Right renal pelvis (tissue), 4 donors: Measurements from ENCODE around the gene GRIK4. TPM values are rescaled to one million over a fixed set of nuclear protein-coding genes. Genes with fewer than 3 reads are reported as not detected.

ENCODE experiments used
- DNase-seq, 4 donors: peaks; one replicate each; pipeline ENCODE4 v3.0.0-alpha.2; 2013; ENCODE audit warnings: low read depth in 4 of 4, low spot score in 3 of 4, missing footprints in 1 of 4
- polyA plus RNA-seq, 4 donors: library from polyadenylated mRNA; unstranded; fragments of 120-200 nt; gene quantifications; one replicate each; pipeline ENCODE4 v1.2.1, GENCODE V29; 2013; ENCODE audit not compliant: insufficient read length in 4 of 4

Gene GRIK4
- polyA plus RNA-seq, 4 donors = 0.96 to 1.4 (median 1.2) TPM

- no peak for DNase-seq
These were observed 13.1 kb downstream of the GRIK4 start for GRCh38 chr11:120524536-120525085.

GRCh38 chr11:120525261-120526171, 14.0 kb downstream of the GRIK4 start:
- DNase-seq = no peak

DNA sequence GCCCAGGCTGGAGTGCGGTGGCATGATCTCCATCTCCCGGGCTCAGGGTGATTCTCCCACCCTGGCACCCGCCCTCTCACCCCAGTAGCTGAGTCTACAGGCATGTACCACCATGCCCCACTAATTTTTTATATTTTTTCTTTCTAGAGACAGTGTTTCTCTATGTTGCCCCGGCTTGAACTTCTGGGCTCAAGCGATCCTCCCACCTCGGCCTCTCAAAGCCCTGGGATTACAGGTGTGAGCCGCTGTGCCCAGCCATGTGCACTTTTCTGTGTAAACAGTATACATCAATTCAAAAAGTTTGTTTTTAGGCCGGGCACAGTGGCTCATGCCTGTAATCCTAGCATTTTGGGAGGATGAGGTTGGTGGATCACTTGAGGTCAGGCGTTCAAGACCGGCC, 14.7 kb downstream of the GRIK4 start:
- DNase-seq = no peak

DNA sequence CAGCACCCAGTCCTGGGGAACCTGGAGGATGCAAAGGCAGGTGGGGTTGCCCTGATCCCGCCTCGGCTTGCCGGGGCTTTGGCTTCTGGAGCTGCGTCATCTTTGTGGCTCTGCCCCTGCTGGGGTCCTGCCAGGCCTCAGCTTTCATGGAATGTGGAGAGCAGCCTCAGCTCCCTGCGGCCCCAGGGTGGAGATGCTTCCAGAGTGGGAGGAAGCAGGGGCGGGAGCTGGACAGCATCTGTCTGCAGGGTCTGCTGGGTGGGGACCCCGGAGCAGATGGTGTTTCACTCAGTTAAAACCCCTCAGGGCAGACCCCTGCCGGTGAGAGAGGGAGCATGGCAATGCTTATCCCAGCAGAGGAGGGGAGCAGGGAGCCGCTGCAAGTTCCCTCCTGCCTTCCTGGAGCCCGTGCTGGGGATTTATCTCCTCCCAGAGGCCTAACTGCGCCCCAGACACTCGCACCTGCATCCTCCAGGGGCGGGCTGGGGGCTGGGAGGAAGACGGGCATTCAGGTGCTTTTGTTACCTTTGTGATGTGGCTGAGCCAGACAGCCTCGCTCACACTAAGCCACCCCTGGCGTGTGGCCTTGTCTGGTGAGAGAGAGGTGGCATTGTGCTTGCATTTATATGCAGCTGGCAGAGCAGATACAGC, 15.7 kb downstream of the GRIK4 start:
- DNase-seq = no peak

GRCh38 chr11:120528749-120529148, 17.2 kb downstream of the GRIK4 start:
- DNase-seq = no peak

DNA sequence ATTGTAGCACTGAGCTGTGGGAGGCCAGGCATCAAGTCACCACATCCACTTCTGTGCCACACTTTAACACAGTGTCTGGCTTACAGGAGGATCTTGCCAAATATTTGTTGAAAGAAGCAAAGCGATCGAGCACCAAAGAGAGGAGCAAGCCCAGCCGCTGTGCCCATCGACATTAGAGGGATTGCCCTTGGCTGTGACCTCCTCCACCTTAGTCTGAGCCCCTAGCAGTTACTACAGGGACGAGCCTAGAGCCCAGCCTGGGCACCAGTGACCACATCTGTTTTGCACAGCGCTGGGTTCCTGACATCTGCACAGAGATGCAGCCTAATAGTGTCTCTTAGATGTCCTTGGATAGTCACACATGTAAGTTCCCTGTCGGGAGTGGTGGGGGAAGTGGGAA, 17.7 kb downstream of the GRIK4 start:
- no peak for DNase-seq

- no peak for DNase-seq
These were observed 18.4 kb downstream of the GRIK4 start for GRCh38 chr11:120529911-120530310.

DNA sequence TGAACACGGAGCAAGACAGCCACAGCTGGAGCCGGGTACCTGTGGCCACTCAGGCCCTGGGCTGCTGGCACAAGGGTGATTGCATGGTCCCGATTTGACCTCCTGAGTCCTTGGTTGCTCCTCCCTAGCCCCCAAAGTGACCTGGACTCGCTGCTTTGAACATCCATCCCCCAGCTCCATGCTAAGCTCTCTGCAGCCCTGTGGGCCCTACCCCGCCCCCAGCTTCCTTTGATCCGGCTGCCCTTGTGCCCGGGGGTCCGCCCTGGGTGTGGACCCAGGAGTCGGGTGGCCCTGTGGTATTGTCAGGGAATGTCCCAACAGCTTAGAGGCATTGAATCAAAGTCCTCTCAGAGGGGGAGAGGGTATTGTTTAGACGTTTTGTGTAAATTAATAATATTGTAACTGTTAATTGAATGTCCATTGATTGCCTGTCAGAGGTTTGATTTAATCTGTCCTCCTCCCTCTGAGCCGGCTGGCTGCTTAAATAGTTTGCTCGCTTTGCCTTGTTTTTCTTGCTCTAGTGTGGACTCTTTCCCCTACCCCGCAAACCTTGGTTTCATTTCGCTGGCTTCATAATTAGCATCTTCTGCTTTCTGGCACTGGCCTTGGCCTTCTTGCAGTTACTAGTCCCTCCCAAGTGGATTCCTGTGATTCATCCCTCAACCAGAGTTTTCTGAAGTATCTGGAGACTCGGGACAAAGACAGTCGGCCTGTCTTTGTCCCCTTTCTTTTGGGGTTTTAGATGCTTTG, 20.7 kb downstream of the GRIK4 start:
- no peak for DNase-seq

GRCh38 chr11:120532832-120533196, 21.3 kb downstream of the GRIK4 start:
- no peak for DNase-seq

GRCh38 chr11:120536091-120536796, 24.7 kb downstream of the GRIK4 start:
- DNase-seq = no peak

DNA sequence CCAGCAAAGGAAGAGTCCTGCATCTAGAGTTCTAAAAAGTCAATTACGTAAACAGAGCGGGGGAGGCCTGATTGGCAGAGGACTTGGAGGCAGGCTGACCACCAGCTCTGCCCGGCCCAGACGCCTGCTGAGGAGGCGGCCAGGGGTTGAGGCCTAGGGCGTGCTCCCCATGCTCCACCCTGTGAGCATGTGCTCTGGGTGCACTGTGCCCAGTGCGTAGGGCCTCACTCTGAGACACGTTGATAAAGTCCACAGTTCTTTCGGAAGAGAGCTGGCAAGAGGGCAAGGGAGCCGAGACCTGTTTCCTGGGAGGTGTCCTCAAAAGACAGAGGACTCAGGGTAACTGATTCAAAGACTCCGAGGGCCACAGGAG, 25.2 kb downstream of the GRIK4 start:
- DNase-seq = no peak

DNA sequence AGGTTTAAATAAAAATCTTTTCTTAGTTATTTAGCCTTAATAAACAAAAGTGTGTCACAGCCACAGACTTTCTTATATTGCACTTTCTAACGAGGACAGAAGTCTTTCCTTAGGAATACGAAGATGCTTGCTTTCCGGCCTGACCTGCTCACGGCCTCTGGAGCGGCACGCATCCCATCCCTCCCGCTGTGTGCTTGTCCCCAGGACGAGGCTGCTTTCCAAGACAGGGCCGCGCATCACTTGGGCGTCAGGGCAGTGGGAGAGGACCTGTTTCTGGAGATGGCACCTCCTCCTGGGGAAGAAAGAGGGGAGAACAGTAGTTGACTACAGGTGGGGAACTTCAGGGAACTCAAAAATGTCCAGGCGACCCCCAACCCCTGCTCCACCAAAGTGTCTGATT, 26.4 kb downstream of the GRIK4 start:
- no peak for DNase-seq

- DNase-seq = no peak
These were observed 27.2 kb downstream of the GRIK4 start for GRCh38 chr11:120538707-120539106.

DNA sequence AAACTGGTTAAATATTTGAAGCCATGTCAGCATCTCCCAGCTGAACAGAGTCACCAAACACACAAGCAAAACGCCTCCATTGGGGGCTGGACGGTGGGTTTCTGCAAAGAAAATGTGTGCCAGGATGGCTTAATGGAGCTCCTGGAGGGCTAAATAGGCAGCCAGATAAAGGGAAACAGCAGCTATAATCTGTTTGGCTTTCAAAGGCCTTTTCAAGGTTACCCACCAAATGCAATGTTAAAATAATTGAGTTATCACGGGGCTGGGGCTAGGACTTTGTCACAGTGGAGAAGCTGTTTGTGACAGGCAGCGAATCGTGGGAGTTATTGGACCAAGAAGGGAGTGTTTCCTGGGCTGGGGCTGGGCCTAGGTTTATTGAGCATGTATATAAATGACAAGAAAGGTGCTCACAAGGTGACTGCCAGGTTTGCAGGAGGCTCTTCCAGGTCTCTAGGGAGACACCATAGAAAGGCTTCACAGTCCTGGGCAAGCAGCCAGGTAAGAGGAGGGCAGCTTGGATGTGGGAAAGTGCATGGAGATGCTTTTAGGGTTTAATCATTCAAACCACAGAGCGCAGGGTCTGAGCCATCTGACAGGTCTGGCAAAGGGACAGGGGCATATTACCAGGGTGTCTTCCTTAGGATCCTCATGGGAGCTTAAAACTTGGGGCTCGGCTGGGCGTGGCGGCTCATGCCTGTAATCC, 28.3 kb downstream of the GRIK4 start:
- no peak for DNase-seq

GRCh38 chr11:120540744-120541465, 29.4 kb downstream of the GRIK4 start:
- no peak for DNase-seq

DNA sequence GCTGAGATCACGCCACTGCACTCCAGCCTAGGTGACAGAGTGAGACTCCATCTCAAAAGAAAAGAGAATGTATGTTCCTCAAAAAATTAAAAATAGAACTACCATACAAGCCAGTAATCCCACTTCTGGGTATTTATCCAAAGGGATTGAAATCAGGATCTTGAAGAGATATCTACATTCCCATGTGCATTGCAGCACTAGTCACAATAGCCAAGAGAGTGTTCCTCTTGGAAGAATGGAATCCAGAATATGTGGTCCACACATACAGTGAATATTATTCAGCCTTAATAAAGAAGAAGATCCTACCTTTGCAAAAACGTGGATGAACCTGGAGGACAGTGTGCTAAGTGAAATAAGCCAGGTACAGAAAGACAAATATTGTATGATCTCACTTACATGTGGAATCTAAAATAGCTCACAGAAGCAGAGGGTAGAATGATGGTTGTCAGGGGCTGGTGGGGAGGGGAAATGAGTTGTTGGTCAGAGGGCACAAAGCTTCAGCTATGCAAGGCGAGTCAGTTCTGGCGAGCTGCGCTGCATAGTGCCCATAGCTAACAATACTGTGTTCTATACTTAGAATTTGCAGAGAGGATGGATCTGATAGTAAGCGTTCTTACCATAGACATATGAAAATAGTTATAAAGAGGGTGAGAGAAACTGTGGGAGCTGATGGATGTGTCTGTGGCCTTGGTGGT, 32.1 kb downstream of the GRIK4 start:
- no peak for DNase-seq

DNA sequence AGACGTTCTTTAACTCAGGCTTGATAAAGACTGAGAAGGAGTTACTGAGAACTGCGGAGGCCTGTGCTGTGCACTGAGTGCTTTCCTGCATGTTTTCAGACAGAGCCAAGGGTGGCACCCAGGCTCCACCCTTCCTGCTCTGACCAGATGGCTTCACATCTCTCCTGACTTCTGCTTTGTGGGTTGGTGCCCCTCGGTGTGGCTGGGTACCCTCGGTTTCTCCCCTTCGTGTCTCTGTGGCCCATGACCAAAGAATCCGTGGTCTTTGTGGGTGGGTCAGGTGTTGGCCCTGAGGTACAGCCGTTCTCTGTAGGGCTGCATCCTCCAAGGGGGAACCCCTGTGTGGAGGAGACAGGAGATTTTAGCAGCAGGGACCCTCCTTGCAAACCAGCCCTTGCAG, 34.3 kb downstream of the GRIK4 start:
- no peak for DNase-seq

DNA sequence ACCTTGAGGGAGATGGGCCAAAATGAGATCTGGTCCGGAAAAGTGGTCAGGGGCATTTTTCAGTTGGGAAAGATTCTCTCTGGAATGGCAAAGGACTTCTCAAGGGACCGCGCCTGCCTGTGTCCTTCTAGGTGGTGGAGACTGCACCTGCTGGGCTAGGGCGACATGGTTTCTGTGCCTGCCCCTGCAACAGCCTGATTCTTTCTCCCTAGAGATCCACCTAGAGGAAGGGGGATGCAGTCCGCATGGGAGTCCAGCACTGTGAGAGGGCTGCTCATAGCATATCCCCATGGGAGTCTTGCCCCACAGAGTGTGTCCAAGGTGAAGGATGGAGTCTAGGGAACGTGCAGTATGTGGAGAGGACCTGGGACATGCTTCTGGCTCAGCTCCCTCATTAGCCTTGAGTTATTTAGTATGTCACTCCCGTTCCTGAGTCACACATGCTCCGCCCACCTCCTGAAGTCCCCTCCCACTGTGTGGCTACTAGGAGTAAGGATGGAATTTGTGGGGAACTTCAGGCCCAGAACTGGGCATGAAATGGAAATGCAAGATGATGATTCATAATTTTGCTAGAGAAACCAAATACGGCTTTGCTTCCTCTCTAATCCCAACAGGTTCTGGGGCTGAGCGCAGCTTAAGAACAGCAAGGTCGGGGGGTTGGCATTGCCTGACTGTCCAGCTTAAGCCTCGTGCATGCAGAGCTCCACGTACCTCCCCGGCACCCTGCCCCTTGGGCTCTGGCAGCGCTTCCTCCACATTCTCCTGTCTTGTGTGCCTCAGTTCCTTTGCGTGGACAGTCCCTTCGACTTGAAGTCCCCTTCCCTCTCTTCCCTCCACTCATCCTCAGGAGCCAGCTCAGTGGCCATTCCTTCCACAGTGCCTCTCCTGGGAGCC, 35.0 kb downstream of the GRIK4 start:
- no peak for DNase-seq
